H7 (cell line): ENCODE data around the gene ZNF155. TPM values are rescaled to one million over a fixed set of nuclear protein-coding genes. Genes with fewer than 3 reads are reported as not detected.
"Not testable (repeated sequence)": the region's sequence is repeated elsewhere in the genome, so short reads cannot be mapped to it uniquely, and the experiment has no call there.

ENCODE experiments used
- DNase-seq: peaks from one replicate; pipeline ENCODE4 v3.0.0; 2012
- H3K27me3 ChIP-seq: 2 replicates; pipeline ENCODE4 v1.6.0; 2011; ENCODE audit warnings: mild to moderate bottlenecking, low read length; ENCODE audit not compliant: control insufficient read depth, insufficient read depth
- H3K36me3 ChIP-seq: replicated peaks from 2 replicates; pipeline ENCODE4 v1.5.1; 2011; ENCODE audit warnings: low read length; ENCODE audit not compliant: control insufficient read depth, insufficient read depth
- H3K4me3 ChIP-seq: 2 replicates; pipeline ENCODE4 v1.5.1; 2011; ENCODE audit warnings: low read depth, mild to moderate bottlenecking, control low read depth, low read length, moderate library complexity; ENCODE audit not compliant: insufficient read depth
- total RNA-seq: library from RNA; depleted of rRNA; stranded (reverse); fragments of >200 nt; shearing (Covaris generic); gene quantifications from 2 replicates; pipeline ENCODE4 v1.2.3, GENCODE V29; 2014; rRNA removed

ZNF155 gene
- 7.6 and 9.7 TPM in 2 replicates for total RNA-seq

DNA sequence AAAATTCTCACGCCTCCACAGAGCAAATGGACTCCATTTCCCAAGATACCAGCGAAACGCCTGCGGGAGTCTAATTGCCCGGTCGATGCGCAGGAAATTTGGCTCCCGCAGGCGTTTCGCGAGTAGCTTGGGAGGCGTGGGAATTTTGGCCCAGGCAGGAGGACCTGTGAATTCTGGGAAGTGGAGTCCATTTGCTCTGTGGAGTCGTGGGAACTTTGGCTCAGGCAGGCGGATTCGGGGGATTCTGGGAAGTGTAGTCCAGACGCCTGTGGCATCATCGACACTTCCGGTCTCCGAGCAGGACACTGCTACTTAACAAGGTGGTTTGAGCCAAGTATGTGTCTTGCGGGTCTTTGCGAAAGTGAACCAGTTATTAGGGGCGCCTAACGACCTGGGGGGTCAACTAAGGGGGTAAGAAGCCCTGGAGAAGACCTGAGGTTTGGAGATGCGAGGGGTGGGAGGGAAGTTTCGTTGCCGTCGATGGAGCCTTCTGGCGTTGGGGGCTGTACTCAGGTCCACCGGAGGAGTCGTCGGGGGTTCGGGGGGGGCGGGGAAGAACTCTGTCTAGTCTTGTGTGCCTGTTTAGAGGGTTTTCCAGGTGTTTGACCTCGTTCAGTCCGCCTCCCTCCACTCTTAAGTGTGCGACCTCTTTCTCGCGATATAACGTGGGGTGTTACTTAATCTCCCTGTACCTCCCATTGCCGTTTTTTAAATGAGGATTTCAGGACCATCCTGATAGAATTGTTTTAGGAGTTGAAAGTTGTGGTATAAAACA, at the start of gene ZNF155:
Gene ZNF155 (plus strand): TSS at position 277 of the 775 bp plus-strand sequence. CDS start 4,356 bp downstream, outside the sequence.
- no peaks in the 10 kb centered on the region for H3K36me3 ChIP-seq
- peak; percentile 84 for DNase-seq
- peak within 1 kb of the TSS; percentile 77 for H3K4me3 ChIP-seq
- no peaks in the 10 kb centered on the region for H3K27me3 ChIP-seq

DNA sequence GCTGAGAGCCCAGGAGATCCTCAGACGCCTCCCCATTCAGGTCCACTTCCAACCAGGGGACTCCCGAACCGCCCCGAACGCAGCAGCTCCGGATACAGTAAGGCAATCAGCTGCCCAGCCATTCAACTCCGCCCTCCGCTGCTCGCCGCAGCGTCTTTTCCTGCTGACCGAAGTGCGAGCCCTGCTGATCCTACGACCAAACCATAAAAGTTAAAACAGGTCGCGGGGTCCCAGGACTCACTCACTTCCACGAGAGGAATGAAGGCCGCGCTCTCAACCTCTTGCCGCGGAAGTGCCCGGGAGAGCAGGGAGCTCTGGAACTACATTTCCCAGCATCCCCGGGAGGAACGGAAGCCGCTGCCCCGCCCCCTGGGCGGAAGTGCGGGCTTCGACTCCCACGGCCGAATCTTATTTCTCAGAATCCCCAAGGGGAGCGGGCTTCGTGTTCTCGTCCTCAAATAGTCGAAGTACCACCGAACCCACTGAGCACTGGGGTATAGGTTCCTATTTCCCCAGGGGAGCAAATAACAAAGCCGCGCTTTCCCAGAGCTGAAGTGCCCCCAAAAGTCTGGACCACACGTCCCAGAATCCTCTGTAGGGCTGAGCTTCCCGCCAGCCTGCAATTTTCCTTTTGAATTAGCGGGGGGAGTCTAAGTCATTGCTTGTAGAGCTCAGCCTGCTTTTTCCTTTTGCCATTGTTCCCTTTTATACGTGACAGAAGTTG, 48.8 kb upstream of the ZNF155 start, which contains the start of gene ZNF45:
Gene ZNF45 (minus strand): TSS at position 298 of the 724 bp plus-strand sequence. CDS start 13,097 bp downstream, outside the sequence.
- DNase-seq: peak; percentile 89
- peak within 1 kb of the TSS; percentile 81 for H3K4me3 ChIP-seq
- H3K36me3 ChIP-seq: peaks cover 5% of the 10 kb centered on the region
- H3K27me3 ChIP-seq: no peaks in the 10 kb centered on the region

GRCh38 chr19:43936188-43936587, 47.8 kb upstream of the ZNF155 start:
- Histone ChIP-seq H3K27me3 (no peaks in the 10 kb centered on the region), H3K4me3 (no peak overlapping the region), H3K36me3 (peaks cover 3% of the 10 kb centered on the region)
- no peak for DNase-seq

GRCh38 chr19:43939557-43940260, 44.3 kb upstream of the ZNF155 start:
- Histone ChIP-seq H3K36me3 (no peaks in the 10 kb centered on the region), H3K27me3 (no peaks in the 10 kb centered on the region), H3K4me3 (no peak overlapping the region)
- DNase-seq: no peak

- no peaks in the 10 kb centered on the region for H3K27me3 ChIP-seq
- no peak for DNase-seq
- H3K4me3 ChIP-seq: no peak overlapping the region
- H3K36me3 ChIP-seq: no peaks in the 10 kb centered on the region
Observed at GRCh38 chr19:43940719-43941118, 43.3 kb upstream of the ZNF155 start.

DNA sequence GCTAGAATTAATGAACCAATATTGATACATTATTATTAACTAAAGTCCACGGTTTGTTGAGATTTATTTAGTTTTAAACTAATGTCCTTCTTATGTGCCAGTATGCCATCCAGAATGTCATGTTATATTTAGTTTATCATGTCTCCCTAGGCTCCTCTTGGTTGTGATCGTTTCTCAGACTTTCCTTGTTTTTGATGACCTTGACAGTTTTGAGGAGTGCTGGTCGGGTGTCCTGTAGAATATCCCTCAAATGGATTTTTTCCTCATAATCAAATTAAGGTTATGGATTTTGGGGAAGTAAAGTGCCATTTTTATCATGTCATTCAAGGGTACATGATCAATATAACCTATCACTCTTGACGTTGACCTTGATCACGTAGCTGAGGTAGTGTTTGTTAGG, 42.8 kb upstream of the ZNF155 start:
- Histone ChIP-seq H3K27me3 (no peaks in the 10 kb centered on the region), H3K4me3 (no peak overlapping the region), H3K36me3 (no peaks in the 10 kb centered on the region)
- no peak for DNase-seq

- H3K4me3 ChIP-seq, H3K27me3 ChIP-seq, DNase-seq, H3K36me3 ChIP-seq: not testable (repeated sequence)
Observed at GRCh38 chr19:43947412-43947811, 36.6 kb upstream of the ZNF155 start.

- not testable (repeated sequence) for H3K27me3 ChIP-seq, H3K4me3 ChIP-seq, DNase-seq, H3K36me3 ChIP-seq
Observed at GRCh38 chr19:43949803-43950202, 34.2 kb upstream of the ZNF155 start.

DNA sequence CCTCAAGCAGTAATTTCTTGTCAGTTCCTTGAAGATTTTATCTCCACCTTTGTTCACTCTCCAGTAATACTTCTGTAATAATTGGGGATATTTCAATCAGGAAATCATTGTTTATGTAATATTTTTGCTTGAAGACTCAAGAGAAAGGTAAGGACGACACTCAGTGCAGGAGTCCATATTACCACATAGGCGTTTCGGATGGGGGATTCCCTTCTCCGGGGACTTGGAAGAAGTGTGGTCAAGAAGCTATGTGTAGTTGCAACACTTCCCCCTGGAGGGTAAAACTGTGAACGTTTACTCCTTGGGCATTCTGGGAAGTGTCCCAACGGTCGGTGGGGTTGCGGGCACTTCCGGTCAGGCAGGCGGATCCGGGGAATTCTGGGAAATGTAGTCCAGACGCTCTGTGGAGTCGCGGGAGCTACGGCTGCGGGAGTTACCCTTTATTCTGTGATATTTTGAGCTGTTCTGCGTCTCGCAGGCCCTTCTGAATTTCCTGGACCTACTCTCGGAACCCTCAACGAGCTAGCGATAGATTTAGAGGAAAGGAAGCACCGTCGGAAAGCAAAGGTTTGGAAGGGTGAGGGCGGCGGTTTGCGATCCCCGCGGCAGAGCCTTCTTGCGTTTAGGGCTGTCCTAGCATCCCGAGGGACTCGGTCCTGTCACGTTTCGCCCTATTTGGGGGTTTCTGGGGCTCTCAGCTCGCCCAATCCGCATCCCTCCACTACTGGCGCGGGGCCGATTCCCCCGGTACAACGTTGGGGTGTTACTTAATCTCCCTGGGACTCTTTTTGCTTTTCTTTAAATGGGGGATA, 32.9 kb upstream of the ZNF155 start, which contains the start of gene ZNF221:
Gene ZNF221 (plus strand): TSS at position 395 of the 812 bp plus-strand sequence. CDS start 11,499 bp downstream, outside the sequence.
- peak; percentile 91 for DNase-seq
- Histone ChIP-seq H3K27me3 (no peaks in the 10 kb centered on the region), H3K36me3 (no peaks in the 10 kb centered on the region), H3K4me3 (peak within 1 kb of the TSS; percentile 79)

GRCh38 chr19:43956827-43957226, 27.2 kb upstream of the ZNF155 start:
- H3K27me3 ChIP-seq: no peaks in the 10 kb centered on the region
- no peak overlapping the region for H3K4me3 ChIP-seq
- H3K36me3 ChIP-seq: no peaks in the 10 kb centered on the region; the same call in 1 of the 2 replicates
- no peak for DNase-seq

DNA sequence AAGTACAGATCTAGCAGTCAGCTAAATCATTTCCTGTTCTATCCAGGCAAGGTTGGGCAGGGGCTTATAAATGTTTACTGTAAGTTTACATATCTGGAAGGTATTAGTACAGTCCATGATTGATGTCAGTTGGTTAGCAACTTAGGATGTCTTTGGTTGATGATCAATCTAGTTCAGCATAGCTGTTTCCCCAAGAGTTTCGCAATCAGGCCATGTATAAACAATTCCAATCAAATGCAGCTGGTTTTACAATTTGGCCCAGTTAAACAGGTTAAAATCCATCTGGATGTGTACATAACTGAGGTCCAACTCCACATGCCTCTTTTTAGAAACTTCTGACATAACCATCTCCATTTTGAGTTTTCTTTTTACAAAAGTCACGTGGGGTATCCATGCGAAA, 26.1 kb upstream of the ZNF155 start:
- Histone ChIP-seq H3K27me3 (no peaks in the 10 kb centered on the region), H3K36me3 (peaks cover 2% of the 10 kb centered on the region), H3K4me3 (no peak overlapping the region)
- DNase-seq: no peak

- DNase-seq: no peak
- Histone ChIP-seq H3K27me3 (no peaks in the 10 kb centered on the region), H3K4me3 (no peak overlapping the region), H3K36me3 (peaks cover 7% of the 10 kb centered on the region)
Observed at GRCh38 chr19:43960411-43960810, 23.6 kb upstream of the ZNF155 start.

GRCh38 chr19:43966079-43966694, 17.8 kb upstream of the ZNF155 start:
- peaks cover 26% of the 10 kb centered on the region for H3K36me3 ChIP-seq
- no peak overlapping the region for H3K4me3 ChIP-seq

More at GRCh38 chr19:43966079-43966694, 17.8 kb upstream of the ZNF155 start:
- DNase-seq: no peak
- H3K27me3 ChIP-seq: no peaks in the 10 kb centered on the region
